Measurements from ENCODE around the gene PLEKHG5. TPM values are rescaled to one million over a fixed set of nuclear protein-coding genes. Genes with fewer than 3 reads are reported as not detected.

The PLEKHG5 gene
- 1 to 10 TPM; 2.1 to 2.2 TPM for total RNA-seq

- ChIA-PET POLR2A (interaction anchor here (0.5 kb wide), 1 partner anchor 723 kb away, joined by 3 read pairs; no protein-coding TSS in a partner anchor), CTCF (interaction anchor here (1.0 to 3.8 kb wide), 5 partner anchors 11 to 68 kb away, joined by 3 to 21 read pairs (median 4); partner anchors contain the start of genes NOL9 and TAS1R1)
Observed at GRCh38 chr1:6491480-6491962, at the start of gene PLEKHG5. Gene PLEKHG5, minus strand, starts transcription at chr1:6491667. Its CDS starts 14,096 bp downstream, at chr1:6477571.

DNA sequence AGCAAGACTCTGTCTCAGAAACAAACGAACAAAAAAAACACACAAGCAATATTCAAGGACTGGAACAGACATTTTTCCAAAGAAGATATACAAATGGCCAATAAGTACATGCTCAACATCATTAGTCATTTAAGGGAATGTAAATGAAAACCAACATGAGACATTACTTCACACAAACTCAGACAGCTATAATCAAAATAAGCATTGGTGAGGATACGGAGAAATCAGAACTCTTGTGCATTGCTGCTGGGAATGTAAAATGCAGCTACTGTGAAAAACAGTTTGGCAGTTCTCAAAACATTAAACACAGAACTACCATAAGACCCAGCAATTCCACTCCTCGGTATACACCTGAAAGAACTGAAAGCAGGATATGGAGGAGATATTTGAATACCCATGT lies 47.5 kb upstream of the PLEKHG5 start:
- CTCF ChIA-PET, result no interaction called here
- POLR2A ChIA-PET, result no interaction called here

DNA sequence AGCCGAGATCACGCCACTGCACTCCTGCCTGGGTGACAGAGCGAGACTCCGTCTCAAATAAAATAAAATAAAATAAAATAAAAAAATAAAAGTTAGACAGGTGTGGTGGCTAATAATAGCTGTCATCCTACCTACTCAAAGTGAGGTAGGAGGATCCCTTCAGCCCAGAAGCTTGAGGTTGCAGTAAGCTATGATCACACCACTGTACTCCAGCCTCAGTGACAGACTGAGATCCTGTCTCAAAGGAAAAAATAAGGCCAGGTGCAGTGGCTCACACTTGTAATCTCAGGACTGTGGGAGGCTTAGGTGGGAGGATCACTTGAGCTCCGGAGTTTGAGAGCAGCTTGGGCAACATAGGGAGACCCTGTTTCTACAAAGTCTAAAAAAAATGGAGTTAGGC lies 44.8 kb upstream of the PLEKHG5 start:
- CTCF ChIA-PET, result interaction anchor here (1.1 to 1.4 kb wide), 2 partner anchors 9 to 18 kb away, joined by 4 read pairs; partner anchors contain the start of genes NOL9 and TAS1R1
- POLR2A ChIA-PET, result interaction anchor here (0.7 kb wide), 1 partner anchor 17 kb away, joined by 3 read pairs; no protein-coding TSS in a partner anchor

DNA sequence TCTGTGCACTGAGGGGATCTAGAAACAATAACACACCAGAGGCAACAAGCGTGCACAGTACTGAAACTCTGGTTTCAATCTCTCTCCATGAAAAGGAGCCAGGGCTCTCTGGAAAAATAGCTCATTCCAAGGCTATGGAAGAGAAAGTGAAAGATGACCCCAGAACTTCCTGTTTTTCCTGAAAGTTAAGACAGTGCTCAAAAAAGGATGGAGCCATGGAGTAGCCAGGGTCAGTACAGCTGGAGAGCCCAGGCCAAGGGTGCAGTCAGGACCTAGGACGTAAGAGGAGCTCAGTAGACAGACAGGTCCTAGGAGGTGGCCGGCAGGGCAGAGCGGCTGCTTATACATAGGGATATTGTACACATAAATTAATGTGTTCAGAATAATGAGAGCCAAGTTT lies 43.7 kb upstream of the PLEKHG5 start:
- ChIA-PET CTCF (interaction anchor here (0.5 to 1.1 kb wide), 2 partner anchors 8 to 45 kb away, joined by 3 to 4 read pairs; no protein-coding TSS in a partner anchor), POLR2A (no interaction called here)

DNA sequence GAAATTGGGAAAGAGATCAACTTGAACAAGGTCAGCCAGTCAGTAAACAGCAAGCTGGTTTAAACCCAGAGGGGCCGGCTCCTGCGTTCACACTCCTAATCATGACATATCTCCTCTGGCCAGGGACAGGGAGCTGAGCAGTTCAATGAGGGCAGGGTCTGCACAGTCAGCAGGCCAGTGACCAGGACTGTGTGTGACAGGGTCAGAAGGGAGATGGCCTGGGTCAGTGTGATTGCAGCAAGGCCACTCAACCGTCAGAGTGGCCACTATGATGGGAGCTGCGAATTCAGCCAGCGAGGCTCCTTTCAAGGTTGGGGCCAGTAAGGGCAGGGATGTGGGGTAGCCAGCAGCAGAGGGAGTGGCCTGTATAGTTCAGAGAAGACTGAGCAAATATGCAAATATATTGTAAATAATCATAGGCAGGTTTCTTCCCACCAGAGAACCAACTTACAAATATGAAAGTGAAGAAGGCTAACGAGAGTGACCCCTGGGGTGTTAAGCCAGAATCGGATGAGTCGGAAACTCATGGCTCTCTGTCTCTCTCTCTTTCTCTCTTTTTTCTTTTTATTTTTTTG lies 42.9 kb upstream of the PLEKHG5 start:
- ChIA-PET POLR2A (no interaction called here), CTCF (interaction anchor here (0.6 kb wide), 1 partner anchor 198 kb away, joined by 3 read pairs; no protein-coding TSS in a partner anchor)

- ChIA-PET POLR2A (no interaction called here), CTCF (no interaction called here)
Observed at GRCh38 chr1:6531996-6532395, 40.5 kb upstream of the PLEKHG5 start.

DNA sequence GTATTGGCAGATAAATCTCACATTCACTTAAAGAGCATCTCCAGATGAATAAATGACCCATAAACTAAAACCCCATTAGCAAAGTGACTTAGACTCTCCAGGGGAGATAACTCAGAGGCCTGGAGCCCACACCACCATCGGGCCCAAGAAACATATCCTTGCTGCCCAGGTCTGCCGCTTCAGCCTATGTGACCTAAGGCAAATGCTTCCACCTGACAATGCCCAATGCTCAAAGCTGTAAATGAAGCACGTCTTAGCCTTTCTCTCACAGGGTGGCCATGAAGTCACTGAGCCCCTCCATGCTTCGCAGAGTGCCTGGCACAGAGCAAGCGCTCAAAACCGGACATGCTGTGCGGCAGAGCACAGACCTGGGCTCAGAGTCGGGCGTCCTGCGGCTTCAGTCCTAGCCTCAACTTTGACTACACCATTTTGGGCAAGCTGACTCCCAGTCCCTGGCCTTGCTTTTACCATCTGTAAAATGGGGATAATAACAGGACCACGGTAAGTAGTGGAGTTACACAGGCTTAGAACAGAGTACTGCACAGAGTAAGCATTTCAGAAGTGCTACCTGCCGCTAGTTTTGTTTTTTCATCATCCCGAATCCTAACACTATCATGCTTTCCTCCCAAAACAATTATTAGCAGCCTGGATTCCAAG lies 39.2 kb upstream of the PLEKHG5 start:
- ChIA-PET CTCF (no interaction called here), POLR2A (no interaction called here)

DNA sequence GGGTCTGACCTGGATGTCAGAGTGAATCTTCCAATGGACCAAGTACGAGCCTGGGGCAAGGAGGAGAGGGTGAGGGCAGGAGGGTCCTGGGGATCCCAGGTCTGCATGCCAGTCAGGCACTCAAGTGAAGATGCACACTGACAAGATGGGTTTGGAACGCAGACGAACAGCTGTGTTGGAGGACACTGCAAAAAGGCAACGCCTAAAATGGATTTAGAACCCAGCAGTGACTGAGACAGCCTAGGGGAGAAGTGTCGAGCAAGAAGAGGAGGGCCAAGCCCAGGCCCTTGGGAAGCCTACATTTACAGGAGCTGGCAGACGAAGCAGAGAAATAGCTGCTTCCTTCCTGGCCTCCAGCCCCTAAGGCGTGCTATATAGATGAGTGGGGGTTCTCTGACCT lies 37.0 kb upstream of the PLEKHG5 start:
- CTCF ChIA-PET, result interaction anchor here (0.9 kb wide), 1 partner anchor 26 kb away, joined by 3 read pairs; the partner anchor contains the start of gene NOL9
- POLR2A ChIA-PET, result no interaction called here

- ChIA-PET CTCF (interaction anchor here (0.8 kb wide), 1 partner anchor 9 kb away, joined by 4 read pairs; no protein-coding TSS in a partner anchor), POLR2A (no interaction called here)
Observed at GRCh38 chr1:6526316-6526715, 34.8 kb upstream of the PLEKHG5 start.

- POLR2A ChIA-PET, result no interaction called here
- CTCF ChIA-PET, result interaction anchor here (0.7 to 2.2 kb wide), 4 partner anchors 11 to 46 kb away, joined by 3 to 8 read pairs (median 6); partner anchors contain the start of gene NOL9
Observed at GRCh38 chr1:6523566-6523965, 32.1 kb upstream of the PLEKHG5 start.

DNA sequence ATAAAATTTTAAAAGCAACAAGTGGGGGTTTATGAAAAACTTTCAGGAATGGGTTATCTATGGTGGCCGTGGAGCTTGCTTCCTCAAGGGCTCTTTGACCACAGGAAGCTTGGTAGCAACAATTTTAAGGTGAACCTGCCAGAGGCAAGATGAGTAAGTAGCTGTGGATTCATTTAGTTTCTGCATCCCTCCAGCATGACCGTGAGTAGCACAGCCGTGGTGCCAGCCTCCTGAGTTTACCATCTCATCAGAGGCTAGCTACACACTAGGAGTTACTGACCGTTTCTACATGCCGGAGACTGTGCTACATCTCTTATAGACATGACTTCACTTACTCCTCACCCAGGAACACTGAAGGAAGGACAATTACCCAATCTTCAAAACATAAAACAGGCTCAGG lies 30.1 kb upstream of the PLEKHG5 start:
- CTCF ChIA-PET, result interaction anchor here (0.7 to 2.3 kb wide), 5 partner anchors 9 to 41 kb away, joined by 3 to 8 read pairs (median 5); partner anchors contain the start of gene NOL9
- POLR2A ChIA-PET, result interaction anchor here (0.8 kb wide), 1 partner anchor 9 kb away, joined by 3 read pairs; no protein-coding TSS in a partner anchor

- ChIA-PET POLR2A (no interaction called here), CTCF (no interaction called here)
Observed at GRCh38 chr1:6519935-6520671, 28.6 kb upstream of the PLEKHG5 start.

- ChIA-PET POLR2A (no interaction called here), CTCF (no interaction called here)
Observed at GRCh38 chr1:6519491-6519934, 28.0 kb upstream of the PLEKHG5 start.

GRCh38 chr1:6517435-6517851 lies 26.0 kb upstream of the PLEKHG5 start:
- POLR2A ChIA-PET, result no interaction called here
- CTCF ChIA-PET, result interaction anchor here (0.7 kb wide), 1 partner anchor 80 kb away, joined by 3 read pairs; no protein-coding TSS in a partner anchor

DNA sequence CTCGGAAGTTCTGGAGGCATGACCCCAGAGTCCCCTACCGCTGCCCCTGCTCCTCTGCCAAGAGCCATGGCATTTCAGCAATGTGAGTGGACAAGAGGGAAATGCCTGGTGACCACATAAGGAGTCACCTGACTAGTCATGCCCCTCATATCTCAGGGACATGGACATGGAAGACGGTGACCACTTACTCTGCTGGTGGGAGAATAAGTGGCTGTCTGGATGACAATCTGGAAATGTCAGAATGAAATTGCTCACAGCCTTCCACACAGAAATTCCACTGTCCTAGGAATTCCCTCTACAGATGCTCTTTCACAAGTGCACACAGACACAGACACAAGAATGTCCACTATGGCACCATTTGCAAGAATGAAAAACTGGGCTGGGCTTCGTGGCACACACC lies 24.3 kb upstream of the PLEKHG5 start:
- ChIA-PET POLR2A (no interaction called here), CTCF (no interaction called here)

GRCh38 chr1:6513320-6513801 lies 21.9 kb upstream of the PLEKHG5 start:
- ChIA-PET CTCF (interaction anchor here (1.8 to 2.2 kb wide), 2 partner anchors 9 to 23 kb away, joined by 6 to 8 read pairs; no protein-coding TSS in a partner anchor), POLR2A (interaction anchor here (1.0 kb wide), 1 partner anchor 8 kb away, joined by 3 read pairs; no protein-coding TSS in a partner anchor)

- ChIA-PET POLR2A (interaction anchor here (1.0 kb wide), 1 partner anchor 9 kb away, joined by 3 read pairs; no protein-coding TSS in a partner anchor), CTCF (interaction anchor here (0.9 to 2.2 kb wide), 3 partner anchors 10 to 41 kb away, joined by 4 to 8 read pairs (median 6); partner anchors contain the start of gene NOL9)
Observed at GRCh38 chr1:6512908-6513280, 21.4 kb upstream of the PLEKHG5 start.

DNA sequence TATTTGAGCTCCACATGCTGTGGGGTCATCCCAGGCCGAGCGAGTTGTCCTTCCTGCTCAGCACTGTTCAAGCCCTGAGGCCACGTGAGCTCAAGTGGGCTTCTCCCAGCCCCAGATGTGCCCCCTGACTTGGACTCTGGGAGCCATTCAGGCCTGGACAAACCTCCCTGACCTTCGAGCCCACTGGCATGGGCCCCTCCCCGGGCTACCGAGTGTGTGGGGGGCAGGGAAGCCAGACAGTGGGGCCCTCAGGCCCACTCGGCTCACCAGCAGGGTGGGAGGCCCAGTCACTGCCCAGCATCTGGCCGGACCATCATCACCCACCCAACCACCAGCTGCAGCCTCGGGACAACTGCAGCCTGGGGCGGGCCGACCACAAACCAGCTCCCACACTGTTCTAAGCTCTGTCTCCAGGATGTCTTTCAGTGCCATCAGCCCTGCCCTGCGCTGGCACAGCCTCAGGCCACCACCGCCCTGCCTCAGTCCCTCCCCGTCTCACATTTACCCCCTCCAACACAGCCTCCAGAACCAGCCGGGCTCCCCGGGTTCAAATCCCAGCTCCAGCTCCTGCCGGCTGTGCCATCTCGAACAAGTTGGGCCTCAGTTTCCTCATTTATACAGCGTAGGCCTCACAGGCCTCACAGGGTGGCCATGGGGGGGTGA lies 20.9 kb upstream of the PLEKHG5 start:
- CTCF ChIA-PET, result interaction anchor here (0.9 to 2.2 kb wide), 3 partner anchors 10 to 42 kb away, joined by 4 to 8 read pairs (median 6); partner anchors contain the start of gene NOL9
- POLR2A ChIA-PET, result interaction anchor here (1.0 kb wide), 1 partner anchor 9 kb away, joined by 3 read pairs; no protein-coding TSS in a partner anchor
